GM15510 (cell line): ENCODE results near the gene FAM120A.

Source experiments
- POLR2A ChIP-seq: IDR thresholded peaks from 3 replicates; pipeline ENCODE4 v1.6.1; 2011; ENCODE audit warnings: borderline replicate concordance; ENCODE audit not compliant: insufficient read length; ENCODE audit errors: extremely low read depth

The FAM120A gene

GRCh38 chr9:93459432-93459847, 8.0 kb downstream of the FAM120A start:
- no peak for TF ChIP-seq POLR2A

GRCh38 chr9:93460689-93461413, 9.4 kb downstream of the FAM120A start:
- TF ChIP-seq POLR2A: no peak

GRCh38 chr9:93461414-93461743, 9.9 kb downstream of the FAM120A start:
- no peak for TF ChIP-seq POLR2A

GRCh38 chr9:93461821-93462220, 10.3 kb downstream of the FAM120A start:
- no peak for TF ChIP-seq POLR2A

GRCh38 chr9:93463638-93464248, 12.3 kb downstream of the FAM120A start:
- TF ChIP-seq POLR2A: no peak

- TF ChIP-seq POLR2A: no peak
These were observed 12.9 kb downstream of the FAM120A start for GRCh38 chr9:93464395-93464794.

- no peak for TF ChIP-seq POLR2A
These were observed 13.4 kb downstream of the FAM120A start for GRCh38 chr9:93464876-93465275.

GRCh38 chr9:93465855-93466254, 14.4 kb downstream of the FAM120A start:
- no peak for TF ChIP-seq POLR2A

GRCh38 chr9:93466416-93467061, 15.1 kb downstream of the FAM120A start:
- TF ChIP-seq POLR2A: no peak

- TF ChIP-seq POLR2A: no peak
These were observed 15.6 kb downstream of the FAM120A start for GRCh38 chr9:93467062-93467416.

- TF ChIP-seq POLR2A: no peak
These were observed 16.0 kb downstream of the FAM120A start for GRCh38 chr9:93467462-93467861.

GRCh38 chr9:93468763-93469456, 17.4 kb downstream of the FAM120A start:
- no peak for TF ChIP-seq POLR2A

GRCh38 chr9:93470391-93470790, 18.9 kb downstream of the FAM120A start:
- TF ChIP-seq POLR2A: no peak

GRCh38 chr9:93471124-93471523, 19.6 kb downstream of the FAM120A start:
- TF ChIP-seq POLR2A: no peak

- TF ChIP-seq POLR2A: no peak
These were observed 21.9 kb downstream of the FAM120A start for GRCh38 chr9:93473411-93473810.
